K562 (cell line): ENCODE data around the gene CTPS1. TPM values are rescaled to one million over a fixed set of nuclear protein-coding genes. Genes with fewer than 3 reads are reported as not detected.

Experiments
- IRF2 ChIP-seq: sonication (generic); formaldehyde crosslinking; IDR thresholded peaks from 2 replicates; pipeline ENCODE4 v1.8.1; 2022; ENCODE audit warnings: mild to moderate bottlenecking, missing genetic modification reagents
- JUND ChIP-seq, 2 experiments: IDR thresholded peaks; 2 replicates in 1 of 2; 3 replicates in 1 of 2; pipeline ENCODE4 v1.6.1; 2011; ENCODE audit warnings: borderline replicate concordance in 2 of 2, low read depth in 2 of 2, low read length in 2 of 2, improper control_type of control experiment in 1 of 2, missing biosample characterization in 1 of 2, missing genetic modification characterization in 1 of 2, missing genetic modification reagents in 1 of 2
- PHTF2 ChIP-seq: fragments of 250-450 bp; sonication (Bioruptor Pico); IDR thresholded peaks from 2 replicates; pipeline ENCODE4 v1.5.0; 2021; ENCODE audit warnings: mild to moderate bottlenecking
- POLR2G ChIP-seq: fragments of 200-400 bp; formaldehyde crosslinking; IDR thresholded peaks from 2 replicates; pipeline ENCODE4 v1.6.1; 2017; ENCODE audit warnings: low read depth, mild to moderate bottlenecking, antibody characterized with exemption, low read length, moderate library complexity
- SMAD4 ChIP-seq: fragments of 250-450 bp; sonication (Bioruptor Pico); conservative IDR thresholded peaks from 2 replicates; pipeline ENCODE4 v1.8.0; 2021; ENCODE audit warnings: inconsistent platforms, mild to moderate bottlenecking, moderate library complexity
- TCF7 ChIP-seq: sonication (generic); IDR thresholded peaks from 2 replicates; pipeline ENCODE4 v1.6.1; 2016; ENCODE audit warnings: antibody characterized with exemption, borderline replicate concordance
- ZFP36 ChIP-seq: fragments of 150-350 bp; IDR thresholded peaks from 2 replicates; pipeline ENCODE4 v1.6.1; 2018; ENCODE audit warnings: low read length, low read depth; ENCODE audit not compliant: partially characterized antibody
- ZNF134 ChIP-seq: fragments of 250-450 bp; sonication (Bioruptor Pico); conservative IDR thresholded peaks from 2 replicates; pipeline ENCODE4 v1.4.0; 2020
- ZNF668 ChIP-seq: fragments of 250-450 bp; sonication (Bioruptor Pico); IDR thresholded peaks from 2 replicates; pipeline ENCODE4 v1.8.0; 2022; ENCODE audit warnings: mild to moderate bottlenecking, inconsistent platforms
- polyA plus RNA-seq, 8 experiments: library from polyadenylated mRNA; depleted of rRNA in 4 of 8; stranded (reverse) in 5 of 8; unstranded in 3 of 8; fragments of >200 nt; fragmentation: Nextera tagmentation in 2 of 8; fragmentation: Illumina TruSeq in 1 of 8; extraction: Ambion mirVana in 2 of 8; extraction: Trizol in 1 of 8; gene quantifications; 2 replicates each; pipeline versions ENCODE4 v1.2.1 to v1.2.3, GENCODE V29; 2011 to 2014; ENCODE audit warnings: inconsistent platforms in 1 of 8, missing spikeins in 1 of 8
- total RNA-seq, 7 experiments: library from RNA; depleted of rRNA in 6 of 7; stranded (reverse); fragments of >200 nt in 6 of 7; fragmentation: Illumina TruSeq in 2 of 7; extraction: Trizol in 2 of 7; gene quantifications; 2 replicates each; pipeline versions ENCODE4 v1.2.1 to v1.2.3, GENCODE V29; 2011 to 2021; ENCODE audit warnings: low replicate concordance in 1 of 7
- TF ChIP-seq, protein P1 (sequence below), 2 experiments: fragments of 450-650 bp; formaldehyde crosslinking in 1 of 2; IDR thresholded peaks; 2 replicates each; pipeline versions ENCODE4 v1.4.0 to v1.6.1; 2014 to 2020; ENCODE audit warnings: mild to moderate bottlenecking in 2 of 2, borderline replicate concordance in 1 of 2, low read depth in 1 of 2
- TF ChIP-seq, protein P2 (sequence below): fragments of 450-650 bp; IDR thresholded peaks from 2 replicates; pipeline ENCODE4 v1.7.0; 2016; ENCODE audit warnings: borderline replicate concordance
- TF ChIP-seq, protein P3 (sequence below): fragments of 250-450 bp; sonication (Bioruptor Pico); IDR thresholded peaks from 2 replicates; pipeline ENCODE4 v1.4.0; 2020; ENCODE audit warnings: mild to moderate bottlenecking, moderate library complexity

The CTPS1 gene
- total and polyA plus RNA-seq, 9 of the 15 experiments (the other 6 are each of a cell fraction or from before 2014, with no cell fraction given), result 44.4 to 164 (median 87.7) TPM

DNA sequence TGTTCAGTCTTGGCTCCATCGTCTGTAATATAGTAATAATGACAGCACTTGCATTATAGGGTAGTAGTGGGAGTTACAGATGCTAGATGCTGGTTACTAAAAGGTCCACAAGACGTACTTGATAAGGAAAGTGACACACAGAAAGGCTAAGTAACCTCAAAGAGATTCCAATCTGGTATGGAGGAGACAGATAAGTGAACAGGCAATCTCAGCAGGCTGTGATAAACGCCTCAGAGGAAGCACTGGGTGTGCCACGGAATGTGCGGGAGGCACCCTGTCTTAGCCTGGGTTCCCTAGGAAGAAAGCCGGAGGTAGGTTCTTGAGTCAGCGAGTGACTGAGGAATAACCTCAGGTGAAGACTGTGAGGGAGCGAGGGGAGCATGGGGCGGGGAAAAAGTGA is 4.6 kb upstream of the CTPS1 start (continued):
- TF ChIP-seq, protein P1, sequence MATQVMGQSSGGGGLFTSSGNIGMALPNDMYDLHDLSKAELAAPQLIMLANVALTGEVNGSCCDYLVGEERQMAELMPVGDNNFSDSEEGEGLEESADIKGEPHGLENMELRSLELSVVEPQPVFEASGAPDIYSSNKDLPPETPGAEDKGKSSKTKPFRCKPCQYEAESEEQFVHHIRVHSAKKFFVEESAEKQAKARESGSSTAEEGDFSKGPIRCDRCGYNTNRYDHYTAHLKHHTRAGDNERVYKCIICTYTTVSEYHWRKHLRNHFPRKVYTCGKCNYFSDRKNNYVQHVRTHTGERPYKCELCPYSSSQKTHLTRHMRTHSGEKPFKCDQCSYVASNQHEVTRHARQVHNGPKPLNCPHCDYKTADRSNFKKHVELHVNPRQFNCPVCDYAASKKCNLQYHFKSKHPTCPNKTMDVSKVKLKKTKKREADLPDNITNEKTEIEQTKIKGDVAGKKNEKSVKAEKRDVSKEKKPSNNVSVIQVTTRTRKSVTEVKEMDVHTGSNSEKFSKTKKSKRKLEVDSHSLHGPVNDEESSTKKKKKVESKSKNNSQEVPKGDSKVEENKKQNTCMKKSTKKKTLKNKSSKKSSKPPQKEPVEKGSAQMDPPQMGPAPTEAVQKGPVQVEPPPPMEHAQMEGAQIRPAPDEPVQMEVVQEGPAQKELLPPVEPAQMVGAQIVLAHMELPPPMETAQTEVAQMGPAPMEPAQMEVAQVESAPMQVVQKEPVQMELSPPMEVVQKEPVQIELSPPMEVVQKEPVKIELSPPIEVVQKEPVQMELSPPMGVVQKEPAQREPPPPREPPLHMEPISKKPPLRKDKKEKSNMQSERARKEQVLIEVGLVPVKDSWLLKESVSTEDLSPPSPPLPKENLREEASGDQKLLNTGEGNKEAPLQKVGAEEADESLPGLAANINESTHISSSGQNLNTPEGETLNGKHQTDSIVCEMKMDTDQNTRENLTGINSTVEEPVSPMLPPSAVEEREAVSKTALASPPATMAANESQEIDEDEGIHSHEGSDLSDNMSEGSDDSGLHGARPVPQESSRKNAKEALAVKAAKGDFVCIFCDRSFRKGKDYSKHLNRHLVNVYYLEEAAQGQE (IDR thresholded peaks at IDR 0.05; ENCODE audit: borderline replicate concordance), result no peak; the same call in 1 of the 2 replicates
- TF ChIP-seq, protein P1 (CRISPR knock-in tag; IDR thresholded peaks at IDR 0.05; ENCODE audit: low read depth), result no peak
- no peak for TF ChIP-seq ZNF668 (CRISPR knock-in tag)
- peak; percentile 57; the same call in 1 of the 2 replicates for TF ChIP-seq JUND (IDR thresholded peaks at IDR 0.05; ENCODE audit: borderline replicate concordance, low read depth, low read length)
- TF ChIP-seq JUND (tag; IDR thresholded peaks at IDR 0.05; ENCODE audit: borderline replicate concordance, low read depth, low read length), result peak; percentile 78; the same call in 1 of the 3 replicates
- TF ChIP-seq, protein P2, sequence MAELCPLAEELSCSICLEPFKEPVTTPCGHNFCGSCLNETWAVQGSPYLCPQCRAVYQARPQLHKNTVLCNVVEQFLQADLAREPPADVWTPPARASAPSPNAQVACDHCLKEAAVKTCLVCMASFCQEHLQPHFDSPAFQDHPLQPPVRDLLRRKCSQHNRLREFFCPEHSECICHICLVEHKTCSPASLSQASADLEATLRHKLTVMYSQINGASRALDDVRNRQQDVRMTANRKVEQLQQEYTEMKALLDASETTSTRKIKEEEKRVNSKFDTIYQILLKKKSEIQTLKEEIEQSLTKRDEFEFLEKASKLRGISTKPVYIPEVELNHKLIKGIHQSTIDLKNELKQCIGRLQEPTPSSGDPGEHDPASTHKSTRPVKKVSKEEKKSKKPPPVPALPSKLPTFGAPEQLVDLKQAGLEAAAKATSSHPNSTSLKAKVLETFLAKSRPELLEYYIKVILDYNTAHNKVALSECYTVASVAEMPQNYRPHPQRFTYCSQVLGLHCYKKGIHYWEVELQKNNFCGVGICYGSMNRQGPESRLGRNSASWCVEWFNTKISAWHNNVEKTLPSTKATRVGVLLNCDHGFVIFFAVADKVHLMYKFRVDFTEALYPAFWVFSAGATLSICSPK, result no peak
- no peak for TF ChIP-seq POLR2G
- TF ChIP-seq ZNF134 (CRISPR knock-in tag), result peak; percentile 61
- peak; percentile 89 for TF ChIP-seq SMAD4
- no peak for TF ChIP-seq IRF2 (CRISPR knock-in tag)
- peak; percentile 96 for TF ChIP-seq TCF7
- TF ChIP-seq, protein P3, sequence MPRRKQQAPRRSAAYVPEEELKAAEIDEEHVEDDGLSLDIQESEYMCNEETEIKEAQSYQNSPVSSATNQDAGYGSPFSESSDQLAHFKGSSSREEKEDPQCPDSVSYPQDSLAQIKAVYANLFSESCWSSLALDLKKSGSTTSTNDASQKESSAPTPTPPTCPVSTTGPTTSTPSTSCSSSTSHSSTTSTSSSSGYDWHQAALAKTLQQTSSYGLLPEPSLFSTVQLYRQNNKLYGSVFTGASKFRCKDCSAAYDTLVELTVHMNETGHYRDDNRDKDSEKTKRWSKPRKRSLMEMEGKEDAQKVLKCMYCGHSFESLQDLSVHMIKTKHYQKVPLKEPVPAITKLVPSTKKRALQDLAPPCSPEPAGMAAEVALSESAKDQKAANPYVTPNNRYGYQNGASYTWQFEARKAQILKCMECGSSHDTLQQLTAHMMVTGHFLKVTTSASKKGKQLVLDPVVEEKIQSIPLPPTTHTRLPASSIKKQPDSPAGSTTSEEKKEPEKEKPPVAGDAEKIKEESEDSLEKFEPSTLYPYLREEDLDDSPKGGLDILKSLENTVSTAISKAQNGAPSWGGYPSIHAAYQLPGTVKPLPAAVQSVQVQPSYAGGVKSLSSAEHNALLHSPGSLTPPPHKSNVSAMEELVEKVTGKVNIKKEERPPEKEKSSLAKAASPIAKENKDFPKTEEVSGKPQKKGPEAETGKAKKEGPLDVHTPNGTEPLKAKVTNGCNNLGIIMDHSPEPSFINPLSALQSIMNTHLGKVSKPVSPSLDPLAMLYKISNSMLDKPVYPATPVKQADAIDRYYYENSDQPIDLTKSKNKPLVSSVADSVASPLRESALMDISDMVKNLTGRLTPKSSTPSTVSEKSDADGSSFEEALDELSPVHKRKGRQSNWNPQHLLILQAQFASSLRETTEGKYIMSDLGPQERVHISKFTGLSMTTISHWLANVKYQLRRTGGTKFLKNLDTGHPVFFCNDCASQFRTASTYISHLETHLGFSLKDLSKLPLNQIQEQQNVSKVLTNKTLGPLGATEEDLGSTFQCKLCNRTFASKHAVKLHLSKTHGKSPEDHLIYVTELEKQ (CRISPR knock-in tag), result no peak
- TF ChIP-seq PHTF2 (CRISPR knock-in tag), result no peak
- TF ChIP-seq ZFP36, result no peak
